Astrocyte (in vitro differentiated cells and primary cell): ENCODE data around the gene KRTAP5-1.

ENCODE experiments used
- EZH2 ChIP-seq: IDR thresholded peaks from 2 replicates; pipeline ENCODE4 v1.6.1; 2012; ENCODE audit warnings: mild to moderate bottlenecking, low read length, inconsistent platforms; ENCODE audit not compliant: insufficient read depth
- TF ChIP-seq, protein P1 (sequence below): IDR thresholded peaks from 2 replicates; pipeline ENCODE4 v1.5.1; 2011; ENCODE audit warnings: low read depth, mild to moderate bottlenecking, inconsistent platforms, low read length, moderate library complexity; ENCODE audit not compliant: insufficient read depth

DNA sequence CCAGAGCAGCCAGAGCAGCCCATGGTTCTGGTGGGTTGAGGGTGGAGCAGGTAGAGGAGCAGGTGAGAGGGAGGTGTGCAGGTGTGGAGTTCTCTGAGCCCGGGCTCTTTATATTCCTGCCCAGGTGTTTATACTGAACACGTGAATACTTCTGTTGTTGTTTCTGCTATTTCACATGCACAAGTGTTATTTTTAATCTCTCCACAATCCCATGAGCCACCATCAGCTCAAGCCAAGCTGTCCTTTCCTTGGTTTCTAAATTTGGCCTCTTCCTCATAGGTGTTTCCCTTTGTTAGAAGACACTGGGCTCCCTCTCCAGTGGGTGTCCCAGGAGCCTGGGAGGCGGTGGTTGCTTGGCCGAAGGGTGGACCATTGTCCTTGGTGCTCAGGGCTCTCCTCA is 23.3 kb upstream of the KRTAP5-1 start, which contains the start of gene KRTAP5-3:
- TF ChIP-seq, protein P1, sequence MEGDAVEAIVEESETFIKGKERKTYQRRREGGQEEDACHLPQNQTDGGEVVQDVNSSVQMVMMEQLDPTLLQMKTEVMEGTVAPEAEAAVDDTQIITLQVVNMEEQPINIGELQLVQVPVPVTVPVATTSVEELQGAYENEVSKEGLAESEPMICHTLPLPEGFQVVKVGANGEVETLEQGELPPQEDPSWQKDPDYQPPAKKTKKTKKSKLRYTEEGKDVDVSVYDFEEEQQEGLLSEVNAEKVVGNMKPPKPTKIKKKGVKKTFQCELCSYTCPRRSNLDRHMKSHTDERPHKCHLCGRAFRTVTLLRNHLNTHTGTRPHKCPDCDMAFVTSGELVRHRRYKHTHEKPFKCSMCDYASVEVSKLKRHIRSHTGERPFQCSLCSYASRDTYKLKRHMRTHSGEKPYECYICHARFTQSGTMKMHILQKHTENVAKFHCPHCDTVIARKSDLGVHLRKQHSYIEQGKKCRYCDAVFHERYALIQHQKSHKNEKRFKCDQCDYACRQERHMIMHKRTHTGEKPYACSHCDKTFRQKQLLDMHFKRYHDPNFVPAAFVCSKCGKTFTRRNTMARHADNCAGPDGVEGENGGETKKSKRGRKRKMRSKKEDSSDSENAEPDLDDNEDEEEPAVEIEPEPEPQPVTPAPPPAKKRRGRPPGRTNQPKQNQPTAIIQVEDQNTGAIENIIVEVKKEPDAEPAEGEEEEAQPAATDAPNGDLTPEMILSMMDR = no peak
- no peak for TF ChIP-seq EZH2
